HG02588 (cell line): ENCODE measurements around the gene HKDC1.
"Not testable (repeated sequence)": the region's sequence is repeated elsewhere in the genome, so short reads cannot be mapped to it uniquely, and the experiment has no call there.

Experiments used
- ATAC-seq: cut with Tn5 transposase; IDR thresholded peaks from one replicate; pipeline ENCODE4 v1.9.1; 2021; ENCODE audit warnings: mild to moderate bottlenecking, moderate library complexity; ENCODE audit not compliant: unreplicated experiment

HKDC1 gene

GRCh38 chr10:69242040-69242851 lies 22.1 kb downstream of the HKDC1 start:
- ATAC-seq, result no peak

DNA sequence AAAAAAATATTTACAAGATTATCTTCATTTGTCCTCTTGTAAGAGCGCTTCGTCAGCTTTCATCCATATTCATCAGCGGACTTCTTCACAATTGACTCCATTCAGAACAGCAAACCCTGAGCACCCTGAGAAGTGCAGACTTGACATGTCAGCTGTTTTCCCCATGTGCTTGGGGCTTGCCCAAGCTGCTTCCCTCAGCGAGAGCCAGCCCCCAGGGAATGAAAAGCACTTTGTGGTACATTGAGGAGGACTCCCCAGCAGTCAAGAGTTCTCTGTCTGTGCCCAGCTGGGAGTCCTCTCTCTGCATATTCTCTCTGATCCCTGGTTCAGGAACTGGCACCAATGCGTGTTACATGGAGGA lies 22.7 kb downstream of the HKDC1 start:
- no peak for ATAC-seq

DNA sequence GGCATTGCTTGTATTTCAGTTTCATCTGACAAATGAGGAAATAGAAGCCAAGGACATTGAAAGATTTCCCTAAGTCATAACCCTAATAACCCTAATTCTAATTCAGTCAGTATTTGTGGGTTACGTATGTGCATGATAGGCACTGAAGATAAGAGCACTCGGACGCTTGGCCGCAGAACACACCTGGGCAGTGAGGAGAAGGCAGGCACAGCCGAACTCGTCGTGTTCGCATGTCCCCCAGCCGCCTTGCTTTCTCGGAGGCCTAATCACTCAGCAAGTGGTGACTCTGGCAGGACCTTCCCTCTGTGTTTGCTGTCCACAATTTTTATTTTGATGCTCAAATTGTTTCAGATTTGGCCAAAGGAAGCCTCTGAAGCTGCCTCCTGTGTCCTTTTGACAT lies 23.7 kb downstream of the HKDC1 start:
- no peak for ATAC-seq

GRCh38 chr10:69246036-69246435 lies 25.9 kb downstream of the HKDC1 start:
- no peak for ATAC-seq

GRCh38 chr10:69246581-69247312 lies 26.6 kb downstream of the HKDC1 start:
- no peak for ATAC-seq

DNA sequence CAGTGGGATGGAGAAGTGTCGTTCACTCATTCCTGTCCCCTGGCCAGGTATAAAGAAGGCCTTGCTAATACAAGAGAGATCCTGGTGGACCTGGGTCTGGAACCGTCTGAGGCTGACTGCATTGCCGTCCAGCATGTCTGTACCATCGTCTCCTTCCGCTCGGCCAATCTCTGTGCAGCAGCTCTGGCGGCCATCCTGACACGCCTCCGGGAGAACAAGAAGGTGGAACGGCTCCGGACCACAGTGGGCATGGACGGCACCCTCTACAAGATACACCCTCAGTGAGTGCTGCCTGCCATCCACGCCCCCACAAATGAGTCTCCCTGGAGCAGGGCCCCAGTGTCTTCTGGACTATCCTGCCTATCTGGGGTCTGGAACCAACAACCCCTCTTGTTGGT lies 27.2 kb downstream of the HKDC1 start:
- ATAC-seq, result no peak

- no peak for ATAC-seq
These were observed 28.1 kb downstream of the HKDC1 start for GRCh38 chr10:69248117-69248730.

GRCh38 chr10:69250041-69250440 lies 29.9 kb downstream of the HKDC1 start:
- ATAC-seq, result no peak

GRCh38 chr10:69251417-69251816 lies 31.3 kb downstream of the HKDC1 start:
- ATAC-seq, result not testable (repeated sequence)

DNA sequence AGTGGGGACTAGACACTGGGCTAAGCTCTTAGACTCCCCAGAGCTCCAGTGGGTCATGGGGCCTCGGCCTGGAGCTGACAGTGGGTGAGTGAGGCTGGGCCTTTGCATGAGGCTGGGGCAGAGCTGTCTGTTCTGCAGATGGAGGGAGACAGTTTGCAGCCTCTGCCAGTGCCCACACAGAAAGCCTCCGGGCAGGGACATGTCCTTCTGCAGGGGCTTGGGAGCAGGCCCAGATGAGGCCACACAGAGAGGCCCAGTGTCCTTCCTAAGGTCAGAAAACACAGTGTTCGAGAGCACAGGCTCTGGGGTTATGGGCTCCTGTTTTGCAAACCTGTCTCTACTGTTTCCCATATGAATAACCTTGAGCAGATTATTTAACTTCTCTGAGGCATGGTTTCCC lies 33.0 kb downstream of the HKDC1 start:
- no peak for ATAC-seq

- ATAC-seq, result no peak
These were observed 34.7 kb downstream of the HKDC1 start for GRCh38 chr10:69254877-69255276.

- ATAC-seq, result no peak
These were observed 39.6 kb downstream of the HKDC1 start for GRCh38 chr10:69259547-69260243.

DNA sequence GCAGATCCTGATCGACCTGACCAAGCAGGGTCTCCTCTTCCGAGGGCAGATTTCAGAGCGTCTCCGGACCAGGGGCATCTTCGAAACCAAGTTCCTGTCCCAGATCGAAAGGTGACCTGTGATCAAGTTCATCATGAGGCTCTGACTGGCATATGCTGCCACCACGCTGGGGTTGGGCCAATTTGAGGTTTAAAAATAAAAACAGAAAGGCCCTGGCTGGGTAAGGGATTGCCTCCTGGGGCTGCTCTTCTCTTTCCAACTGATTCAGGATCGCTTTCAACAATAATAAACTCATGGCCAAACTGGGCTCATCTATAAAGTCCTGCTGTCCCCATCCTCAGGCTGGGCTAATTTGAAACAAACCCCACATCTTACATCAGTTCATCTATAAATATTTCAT lies 41.1 kb downstream of the HKDC1 start:
- ATAC-seq, result no peak

DNA sequence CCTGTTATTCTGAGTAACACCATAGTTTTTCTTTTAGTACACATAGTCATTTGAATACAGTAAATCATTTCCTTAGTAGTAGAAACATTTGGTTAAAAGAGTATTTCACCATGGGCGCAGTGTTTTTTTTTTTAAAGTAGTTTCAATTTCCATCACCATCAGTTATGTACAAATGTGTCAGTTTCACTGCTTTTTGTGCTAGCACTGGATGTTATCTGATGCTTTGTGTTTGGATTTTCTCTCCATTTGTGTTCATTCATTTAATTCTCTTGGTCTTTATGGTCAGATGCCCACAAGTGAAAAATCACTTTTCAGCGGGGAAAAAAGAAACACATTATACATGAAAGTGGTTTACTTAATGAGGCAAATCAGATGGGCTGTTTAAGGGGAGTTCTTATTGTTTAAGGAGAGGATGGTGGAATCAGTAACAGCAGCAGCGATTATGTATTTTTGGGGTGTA lies 42.2 kb downstream of the HKDC1 start:
- ATAC-seq, result no peak

- no peak for ATAC-seq
These were observed 45.4 kb downstream of the HKDC1 start for GRCh38 chr10:69265521-69265920.

- no peak for ATAC-seq
These were observed 48.8 kb downstream of the HKDC1 start for GRCh38 chr10:69268761-69269416.

DNA sequence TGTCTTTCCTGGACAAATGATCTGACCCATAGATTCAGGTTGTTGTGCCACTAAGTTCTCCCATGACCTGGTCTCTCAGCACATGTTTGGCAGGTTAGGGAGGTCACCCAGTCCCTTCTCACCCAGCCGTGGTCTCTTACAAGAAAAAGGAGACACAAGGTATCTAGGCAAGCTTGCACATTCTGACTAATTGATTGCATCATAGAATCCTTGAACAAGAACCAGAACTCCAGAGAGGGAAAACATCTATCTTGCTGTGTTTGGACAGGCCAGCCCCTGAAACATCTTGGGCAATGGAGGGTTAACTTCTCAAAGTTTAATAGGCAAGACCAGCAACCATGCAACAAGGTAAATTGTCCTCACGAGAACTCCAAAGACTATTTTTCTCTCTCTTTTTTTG lies 49.6 kb downstream of the HKDC1 start:
- no peak for ATAC-seq

DNA sequence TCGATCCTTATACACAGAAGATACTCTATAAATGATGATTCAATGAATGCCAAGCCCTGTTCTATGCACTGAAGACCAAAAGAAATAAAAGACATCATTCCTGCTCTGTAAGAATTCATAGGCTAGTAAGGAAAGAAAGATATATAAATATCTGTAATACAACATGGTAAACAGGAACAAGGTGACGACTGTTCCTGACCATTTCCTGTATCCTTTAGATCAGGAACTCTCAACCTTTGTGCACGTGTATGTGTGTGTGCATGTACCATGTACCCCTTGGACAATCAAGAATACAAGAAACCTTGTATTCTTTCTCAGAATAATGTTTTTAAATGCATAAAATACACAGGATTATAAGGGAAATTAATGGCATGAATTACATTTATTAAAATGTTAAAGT lies 50.9 kb downstream of the HKDC1 start:
- ATAC-seq, result no peak

- ATAC-seq, result no peak
These were observed 52.5 kb downstream of the HKDC1 start for GRCh38 chr10:69272624-69273023.

GRCh38 chr10:69275444-69275843 lies 55.3 kb downstream of the HKDC1 start:
- ATAC-seq, result no peak

DNA sequence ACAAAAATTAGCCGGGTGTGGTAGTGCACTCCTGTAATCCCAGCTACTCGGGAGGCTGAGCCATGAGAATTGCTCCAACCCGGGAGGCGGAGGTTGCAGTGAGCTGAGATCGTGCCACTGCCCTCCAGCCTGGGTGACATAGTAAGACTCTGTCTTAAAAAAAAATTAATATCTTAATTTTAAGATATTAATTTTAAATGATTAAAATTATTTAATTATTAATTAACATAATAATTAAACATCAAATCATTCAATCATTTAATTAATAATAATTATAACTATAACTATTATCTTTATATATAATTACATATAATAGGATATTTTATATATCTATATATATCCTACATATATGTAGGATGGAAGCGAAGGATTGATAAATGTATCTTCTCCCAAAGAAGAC lies 56.4 kb downstream of the HKDC1 start:
- no peak for ATAC-seq
